NK-92 (cell line): ENCODE data around the gene PAPPA2.
"Not testable (repeated sequence)": the region's sequence is repeated elsewhere in the genome, so short reads cannot be mapped to it uniquely, and the experiment has no call there.

Experiments used
- DNase-seq: peaks from one replicate; lab custom pipeline; 2025; ENCODE audit not compliant: unreplicated experiment; lab: John Stamatoyannopoulos, UW

Gene PAPPA2

DNA sequence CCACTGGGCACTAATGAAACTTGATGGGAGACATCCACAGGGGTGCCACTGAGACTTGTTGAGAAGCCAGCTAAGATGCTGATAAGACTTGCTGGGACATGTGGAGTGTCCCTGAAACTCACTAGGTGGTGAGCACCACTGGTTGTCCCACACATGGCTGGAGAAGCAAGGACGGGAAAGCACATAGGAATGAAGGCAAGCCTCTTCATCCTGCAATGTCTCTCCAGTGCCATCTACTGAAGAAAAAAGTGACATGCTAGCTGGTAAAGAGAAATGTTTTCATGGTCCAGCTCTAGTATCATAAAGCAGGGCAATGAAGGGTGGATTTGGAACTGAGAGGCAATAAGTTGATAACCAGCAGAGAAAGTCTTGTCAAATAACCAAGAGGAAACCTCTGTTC is 283.0 kb downstream of the PAPPA2 start:
- DNase-seq = no peak

DNA sequence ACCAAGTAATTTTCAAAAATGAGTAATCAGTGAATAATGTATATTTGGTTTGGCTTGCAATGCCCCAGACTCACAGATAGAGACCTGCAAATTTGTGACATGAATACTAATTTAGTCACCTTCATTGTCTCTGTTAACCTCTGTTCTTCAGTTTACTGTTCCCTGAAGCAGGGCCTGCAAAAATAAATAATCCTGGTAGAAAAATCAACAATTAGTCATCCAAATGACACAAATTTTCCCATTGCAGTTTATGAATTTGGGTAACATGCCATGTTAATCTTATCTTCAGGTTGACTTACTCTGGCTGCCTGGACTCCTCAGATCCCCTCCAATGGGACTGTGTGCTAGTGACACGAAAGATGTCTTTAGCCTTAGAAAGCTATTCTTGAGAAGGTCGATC is 289.5 kb downstream of the PAPPA2 start:
- DNase-seq = no peak

- no peak for DNase-seq
These were observed 291.7 kb downstream of the PAPPA2 start for GRCh38 chr1:176754676-176755075.

- DNase-seq = not testable (repeated sequence)
These were observed 293.8 kb downstream of the PAPPA2 start for GRCh38 chr1:176756817-176757216.

GRCh38 chr1:176765608-176766007 is 302.6 kb downstream of the PAPPA2 start:
- DNase-seq = no peak

- no peak for DNase-seq
These were observed 303.8 kb downstream of the PAPPA2 start for GRCh38 chr1:176766779-176767178.

DNA sequence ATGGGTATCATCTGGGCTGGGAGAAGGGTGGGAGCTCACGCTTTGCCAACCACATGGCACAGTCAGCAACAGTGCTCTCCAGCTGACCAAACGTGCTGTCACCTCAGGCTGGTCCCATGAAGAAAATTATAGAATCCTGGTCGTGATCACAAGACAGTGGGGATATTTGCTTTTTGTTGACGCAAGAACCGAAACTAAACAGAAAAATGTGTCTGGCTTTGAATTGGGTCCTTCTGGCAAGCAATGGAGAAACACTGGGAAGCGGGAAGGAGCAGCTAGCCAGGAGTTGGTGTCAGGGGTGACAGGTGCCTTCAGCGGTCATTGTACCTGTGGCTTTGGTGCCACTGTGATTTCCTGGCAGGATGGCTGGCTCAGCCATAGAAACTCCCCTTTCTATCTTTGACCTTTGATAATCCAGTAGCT is 304.8 kb downstream of the PAPPA2 start:
- DNase-seq = no peak

GRCh38 chr1:176768532-176768931 is 305.6 kb downstream of the PAPPA2 start:
- DNase-seq = no peak

DNA sequence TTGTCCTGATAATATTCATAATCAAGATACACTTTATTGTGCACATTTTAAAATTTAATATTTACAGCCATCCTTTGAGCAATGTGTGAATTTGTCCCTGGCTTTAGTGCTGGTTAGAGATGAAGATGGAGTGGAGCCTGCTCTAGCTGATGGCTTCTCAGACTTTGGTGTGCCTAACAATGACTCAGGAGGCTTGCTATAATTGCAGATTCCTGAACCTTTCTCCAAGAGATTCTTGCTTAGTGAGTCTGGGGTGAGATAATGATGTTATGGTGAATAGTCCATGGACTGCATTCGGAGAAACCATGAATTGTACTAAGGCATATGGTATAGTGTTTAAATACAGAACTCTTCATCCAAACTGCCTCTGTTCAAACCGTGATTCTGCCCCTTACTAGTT is 307.1 kb downstream of the PAPPA2 start:
- no peak for DNase-seq

DNA sequence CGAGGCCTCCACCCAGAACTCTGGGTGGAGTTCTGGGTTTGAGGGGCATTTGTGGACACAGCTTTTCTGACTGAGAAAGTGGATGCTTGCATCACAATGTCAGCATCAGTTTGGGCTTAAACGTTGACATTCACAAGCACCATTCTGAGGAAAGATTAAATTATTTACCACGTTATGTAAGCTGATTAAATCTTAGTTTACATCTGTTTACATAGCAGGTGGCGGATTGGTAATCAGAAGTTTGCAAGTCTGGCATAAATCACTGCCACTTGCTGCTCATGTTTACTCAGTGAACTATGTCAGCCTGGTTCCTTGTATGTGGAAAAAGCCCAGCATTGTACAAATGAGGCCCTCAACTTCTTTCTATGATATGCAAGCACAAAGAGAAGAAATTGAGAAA is 310.1 kb downstream of the PAPPA2 start:
- no peak for DNase-seq

GRCh38 chr1:176774224-176774623 is 311.2 kb downstream of the PAPPA2 start:
- DNase-seq = no peak

DNA sequence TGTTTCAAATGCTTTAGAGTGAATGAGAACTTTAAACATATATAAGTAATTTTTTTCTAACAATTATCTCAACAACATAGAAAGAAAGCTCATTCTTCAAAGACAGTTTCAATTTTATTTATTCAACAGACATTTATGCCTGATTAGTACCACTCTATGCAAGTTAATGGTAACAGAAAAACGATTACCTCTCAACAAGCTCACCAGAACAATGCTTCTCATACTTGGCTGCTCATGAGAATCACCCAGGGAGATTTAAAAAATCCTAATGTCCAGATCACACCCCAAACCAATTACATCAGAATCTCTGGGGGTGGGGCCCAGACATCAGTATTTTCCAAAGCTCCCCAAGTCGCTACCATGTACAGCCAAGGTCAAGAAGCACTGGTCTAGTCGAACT is 312.4 kb downstream of the PAPPA2 start:
- no peak for DNase-seq

DNA sequence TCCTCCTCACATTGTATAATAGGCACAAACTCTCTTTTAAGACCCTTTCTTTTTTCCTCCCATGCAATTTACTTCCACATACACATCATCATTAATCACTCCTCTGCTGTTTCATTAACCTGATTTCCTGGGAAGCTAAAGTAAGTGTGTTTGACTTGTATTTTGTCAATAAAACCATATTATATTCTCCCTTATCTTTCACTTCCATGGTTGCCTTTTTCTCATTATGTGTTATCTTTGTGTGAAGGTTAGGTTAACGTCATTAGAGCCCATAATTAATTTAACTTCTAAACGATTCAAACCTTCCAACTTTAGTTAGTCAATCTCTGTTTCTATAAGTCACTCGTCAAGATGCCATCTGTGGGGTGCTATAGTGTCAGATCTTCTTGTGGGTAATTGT is 313.0 kb downstream of the PAPPA2 start:
- DNase-seq = no peak

GRCh38 chr1:176778056-176778455 is 315.1 kb downstream of the PAPPA2 start:
- DNase-seq = no peak

- no peak for DNase-seq
These were observed 317.0 kb downstream of the PAPPA2 start for GRCh38 chr1:176779992-176780328.

GRCh38 chr1:176783309-176783708 is 320.3 kb downstream of the PAPPA2 start:
- DNase-seq = no peak

GRCh38 chr1:176785056-176785455 is 322.1 kb downstream of the PAPPA2 start:
- no peak for DNase-seq

DNA sequence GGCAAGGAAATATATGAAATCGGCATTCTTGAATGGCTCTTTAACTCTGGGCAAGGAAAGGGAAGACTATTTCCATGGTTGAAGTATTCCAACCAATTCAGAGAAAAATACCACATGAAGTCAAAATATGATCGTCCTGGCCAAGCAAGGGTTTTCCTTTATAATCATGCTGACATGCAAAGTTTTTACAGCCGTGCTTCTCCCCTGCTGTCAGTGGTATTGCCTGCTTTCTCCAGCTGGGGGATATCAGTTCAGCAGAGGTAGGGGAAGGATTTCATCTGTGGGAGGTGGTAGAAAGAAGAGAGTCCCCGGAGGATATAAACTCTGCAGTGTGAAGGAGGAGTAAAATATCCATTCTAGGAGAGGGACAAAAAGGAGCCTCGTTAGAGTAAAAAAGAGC is 322.8 kb downstream of the PAPPA2 start:
- DNase-seq = no peak

DNA sequence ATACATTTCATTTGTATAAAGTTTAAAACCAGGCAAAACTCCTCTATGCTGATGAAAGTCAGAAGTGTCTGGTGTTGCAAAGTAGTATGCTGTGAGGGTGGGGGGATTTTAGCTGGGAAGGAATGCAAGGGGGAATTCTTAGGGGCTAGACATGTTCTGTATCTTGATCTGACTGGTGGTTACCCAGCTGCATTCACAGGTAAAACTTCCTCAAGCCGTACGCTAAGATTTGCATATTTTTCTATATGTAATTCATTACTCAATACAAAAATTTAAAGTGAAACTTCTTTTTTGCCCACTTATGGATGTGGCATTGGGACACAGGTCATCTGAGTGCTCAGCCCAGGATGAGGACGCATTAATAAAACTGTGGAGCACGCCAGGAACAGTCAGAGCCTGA is 323.3 kb downstream of the PAPPA2 start:
- no peak for DNase-seq

- DNase-seq = no peak
These were observed 326.7 kb downstream of the PAPPA2 start for GRCh38 chr1:176789571-176790090.

DNA sequence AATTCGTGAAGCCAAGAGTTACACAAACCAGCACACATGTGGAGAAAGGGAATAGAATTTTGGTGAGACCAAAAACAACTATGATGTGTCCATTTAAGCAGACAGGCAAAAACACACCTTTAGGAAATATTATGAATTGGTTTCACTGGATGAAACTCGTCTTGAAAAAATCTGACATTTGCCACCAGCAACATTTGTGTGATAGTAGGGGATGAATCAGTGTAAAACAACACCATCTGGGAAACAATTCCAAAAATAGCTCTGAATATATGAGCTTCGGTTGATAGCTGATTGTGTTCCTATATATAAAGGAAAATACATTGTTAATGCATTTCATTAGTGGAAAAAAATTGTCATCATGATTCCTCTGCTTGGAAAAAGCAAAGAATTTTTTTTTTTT is 327.8 kb downstream of the PAPPA2 start:
- DNase-seq = no peak

GRCh38 chr1:176791906-176792305 is 328.9 kb downstream of the PAPPA2 start:
- no peak for DNase-seq

DNA sequence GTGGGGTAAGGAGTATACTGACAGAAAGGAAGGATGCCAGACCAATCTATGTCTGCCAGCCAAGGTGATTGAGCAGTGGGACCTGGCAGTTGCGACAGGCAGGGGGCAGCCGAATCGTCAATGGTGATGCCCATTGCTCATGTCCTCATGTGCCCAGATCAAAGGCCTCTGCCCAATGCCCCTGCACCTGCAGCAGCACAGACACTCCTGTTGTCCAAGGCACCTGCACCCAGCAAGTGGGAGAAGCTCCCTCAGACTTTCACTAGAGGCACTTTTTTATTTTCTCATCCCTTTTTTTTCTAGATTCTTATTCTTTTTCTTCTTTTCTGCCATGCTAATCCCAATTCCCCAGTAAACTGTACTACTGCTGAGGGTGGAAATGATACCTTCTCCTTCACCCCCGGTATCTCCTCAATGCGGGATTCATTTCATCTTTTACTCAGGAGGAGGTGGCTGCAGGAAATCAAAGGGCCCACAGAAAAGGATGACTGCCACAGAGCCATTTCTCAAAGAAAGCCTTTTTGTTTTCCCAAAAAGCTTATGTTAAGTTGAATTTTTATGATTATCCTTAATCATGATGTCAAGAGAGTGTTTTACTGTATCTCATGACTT is 332.0 kb downstream of the PAPPA2 start:
- no peak for DNase-seq
